PC-9 (cell line): ENCODE data around the gene PRDM7. TPM values are rescaled to one million over a fixed set of nuclear protein-coding genes. Genes with fewer than 3 reads are reported as not detected.

Source experiments
- BruUV-seq: library from RNA; stranded (reverse); fragments of 400-500 nt; replicated peaks from 2 replicates; lab custom pipeline; 2021; lab: Mats Ljungman, UMichigan
- CTCF ChIA-PET: fragments of 300-600 bp; sonication (Branson Sonifier 250); formaldehyde crosslinking; loops from one replicate; lab custom pipeline; 2022; ENCODE audit warnings: antibody characterized with exemption; lab: Charles Lee
- POLR2A ChIA-PET: fragments of 300-600 bp; sonication (Branson Sonifier 250); formaldehyde crosslinking; loops from one replicate; lab custom pipeline; 2022; ENCODE audit warnings: antibody characterized with exemption; ENCODE audit not compliant: unreplicated experiment; lab: Charles Lee
- DNase-seq, 2 experiments: peaks; one replicate each; pipeline versions ENCODE4 v3.0.0 to v3.0.0-alpha.2; 2015 to 2022; ENCODE audit warnings: mixed read lengths in 1 of 2
- H2AFZ ChIP-seq: fragments of 200-600 bp; sonication (generic); 2 replicates; pipeline ENCODE4 v1.8.1; 2017; ENCODE audit warnings: antibody characterized with exemption
- H3F3A ChIP-seq: fragments of 200-600 bp; sonication (generic); 2 replicates; pipeline ENCODE4 v1.8.1; 2017; ENCODE audit warnings: antibody characterized with exemption, mild to moderate bottlenecking, low read depth; ENCODE audit not compliant: insufficient read depth
- H3K27ac ChIP-seq: fragments of 200-600 bp; sonication (generic); 2 replicates; pipeline ENCODE4 v1.6.1; 2016; ENCODE audit warnings: mixed run types
- H3K27me3 ChIP-seq: fragments of 200-600 bp; sonication (generic); 2 replicates; pipeline ENCODE4 v1.6.1; 2016; ENCODE audit warnings: low read depth, mixed run types; ENCODE audit not compliant: insufficient read depth
- H3K36me3 ChIP-seq: fragments of 200-600 bp; sonication (generic); 2 replicates; pipeline ENCODE4 v1.6.1; 2016; ENCODE audit warnings: low read depth, mixed run types
- H3K4me1 ChIP-seq: fragments of 200-600 bp; sonication (generic); replicated peaks from 2 replicates; pipeline ENCODE4 v1.6.1; 2016; ENCODE audit warnings: mixed run types; ENCODE audit not compliant: insufficient read depth
- H3K4me2 ChIP-seq: fragments of 200-600 bp; sonication (generic); 2 replicates; pipeline ENCODE4 v1.6.1; 2017; ENCODE audit warnings: mixed run types
- H3K4me3 ChIP-seq: fragments of 200-600 bp; sonication (generic); 2 replicates; pipeline ENCODE4 v1.6.1; 2016; ENCODE audit warnings: mixed run types
- H3K79me2 ChIP-seq: fragments of 200-600 bp; sonication (generic); 2 replicates; pipeline ENCODE4 v1.6.1; 2017; ENCODE audit warnings: low read depth, mixed run types
- H3K9me2 ChIP-seq: fragments of 200-600 bp; sonication (generic); 2 replicates; pipeline ENCODE4 v1.8.1; 2017; ENCODE audit warnings: mild to moderate bottlenecking; ENCODE audit not compliant: insufficient read depth
- H3K9me3 ChIP-seq: fragments of 200-600 bp; sonication (generic); 2 replicates; pipeline ENCODE4 v1.8.1; 2016; ENCODE audit warnings: low read depth; ENCODE audit not compliant: insufficient read depth
- H4K20me1 ChIP-seq: fragments of 200-600 bp; sonication (generic); 2 replicates; pipeline ENCODE4 v1.8.1; 2017; ENCODE audit not compliant: insufficient read depth
- EZH2 ChIP-seq: fragments of 200-600 bp; sonication (generic); IDR thresholded peaks from 2 replicates; pipeline ENCODE4 v1.8.0; 2017; ENCODE audit warnings: antibody characterized with exemption, low read depth
- intact Hi-C: fragments of 100-400 bp; cut with micrococcal nuclease; formaldehyde crosslinking; loops from one replicate; pipeline ENCODE4 v1.10.0; 2022; ENCODE audit not compliant: unreplicated experiment
- total RNA-seq: library from RNA; stranded (reverse); gene quantifications from 2 replicates; pipeline ENCODE4 v1.2.3, GENCODE V29; 2021
- TF ChIP-seq, protein P1 (sequence below): fragments of 200-600 bp; sonication (generic); conservative IDR thresholded peaks from 2 replicates; pipeline ENCODE4 v1.6.1; 2017; ENCODE audit warnings: mixed run types, antibody characterized with exemption, mild to moderate bottlenecking, moderate library complexity

The PRDM7 gene
- total RNA-seq, 1 experiment from 2014 or later, result not detected

DNA sequence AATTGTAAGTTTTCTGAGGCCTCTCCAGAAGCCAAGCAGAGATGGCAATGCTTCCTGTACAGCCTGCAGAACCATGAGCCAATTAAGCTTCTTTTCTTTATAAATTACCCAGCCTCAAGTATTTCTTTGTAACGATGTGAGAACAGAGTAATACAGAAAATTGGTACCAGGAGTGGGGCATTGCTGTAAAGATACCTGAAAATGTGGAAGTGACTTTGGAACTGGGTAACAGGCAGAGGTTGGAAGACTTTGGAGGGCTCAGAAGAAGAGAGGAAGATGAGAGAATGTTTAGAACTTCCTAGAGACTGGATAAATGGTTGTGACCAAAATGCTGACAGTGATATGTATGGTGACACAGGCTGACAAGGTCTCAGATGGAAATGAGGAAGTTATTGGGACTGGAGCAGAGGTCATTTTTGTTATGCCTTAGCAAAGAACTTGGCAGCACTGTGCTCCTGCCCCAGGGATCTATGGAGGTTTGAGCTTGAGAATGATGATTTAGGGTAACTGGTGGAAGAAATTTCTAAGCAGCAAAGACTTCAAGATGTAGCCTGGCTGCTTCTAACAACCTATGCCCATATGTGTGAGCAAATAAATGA is 23.1 kb downstream of the PRDM7 start:
- intact Hi-C loops, result no loop called here
- no peak overlapping the region for H3K4me3 ChIP-seq
- DNase-seq, result no peak
- BruUV-seq, result no TSS peak
- no peak overlapping the region for H3K27ac ChIP-seq
- no peaks in the 10 kb centered on the region for H3K36me3 ChIP-seq
- H3K4me2 ChIP-seq, result no peak overlapping the region
- peaks cover 6% of the 10 kb centered on the region for H3F3A ChIP-seq
- H3K9me3 ChIP-seq, result peaks cover 17% of the 10 kb centered on the region
- no peaks in the 10 kb centered on the region for H3K27me3 ChIP-seq
- H2AFZ ChIP-seq, result no peak overlapping the region
- H3K79me2 ChIP-seq, result no peaks in the 10 kb centered on the region
- H4K20me1 ChIP-seq, result no peaks in the 10 kb centered on the region
- no peaks in the 10 kb centered on the region for H3K9me2 ChIP-seq
- ChIA-PET CTCF (interaction anchor here (0.7 kb wide), 1 partner anchor 439 kb away, joined by 8 read pairs; no protein-coding TSS in a partner anchor), POLR2A (no interaction called here)
- TF ChIP-seq, protein P1, sequence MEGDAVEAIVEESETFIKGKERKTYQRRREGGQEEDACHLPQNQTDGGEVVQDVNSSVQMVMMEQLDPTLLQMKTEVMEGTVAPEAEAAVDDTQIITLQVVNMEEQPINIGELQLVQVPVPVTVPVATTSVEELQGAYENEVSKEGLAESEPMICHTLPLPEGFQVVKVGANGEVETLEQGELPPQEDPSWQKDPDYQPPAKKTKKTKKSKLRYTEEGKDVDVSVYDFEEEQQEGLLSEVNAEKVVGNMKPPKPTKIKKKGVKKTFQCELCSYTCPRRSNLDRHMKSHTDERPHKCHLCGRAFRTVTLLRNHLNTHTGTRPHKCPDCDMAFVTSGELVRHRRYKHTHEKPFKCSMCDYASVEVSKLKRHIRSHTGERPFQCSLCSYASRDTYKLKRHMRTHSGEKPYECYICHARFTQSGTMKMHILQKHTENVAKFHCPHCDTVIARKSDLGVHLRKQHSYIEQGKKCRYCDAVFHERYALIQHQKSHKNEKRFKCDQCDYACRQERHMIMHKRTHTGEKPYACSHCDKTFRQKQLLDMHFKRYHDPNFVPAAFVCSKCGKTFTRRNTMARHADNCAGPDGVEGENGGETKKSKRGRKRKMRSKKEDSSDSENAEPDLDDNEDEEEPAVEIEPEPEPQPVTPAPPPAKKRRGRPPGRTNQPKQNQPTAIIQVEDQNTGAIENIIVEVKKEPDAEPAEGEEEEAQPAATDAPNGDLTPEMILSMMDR, result no peak
- TF ChIP-seq EZH2, result no peak
- H3K4me1 ChIP-seq, result no peaks in the 10 kb centered on the region

DNA sequence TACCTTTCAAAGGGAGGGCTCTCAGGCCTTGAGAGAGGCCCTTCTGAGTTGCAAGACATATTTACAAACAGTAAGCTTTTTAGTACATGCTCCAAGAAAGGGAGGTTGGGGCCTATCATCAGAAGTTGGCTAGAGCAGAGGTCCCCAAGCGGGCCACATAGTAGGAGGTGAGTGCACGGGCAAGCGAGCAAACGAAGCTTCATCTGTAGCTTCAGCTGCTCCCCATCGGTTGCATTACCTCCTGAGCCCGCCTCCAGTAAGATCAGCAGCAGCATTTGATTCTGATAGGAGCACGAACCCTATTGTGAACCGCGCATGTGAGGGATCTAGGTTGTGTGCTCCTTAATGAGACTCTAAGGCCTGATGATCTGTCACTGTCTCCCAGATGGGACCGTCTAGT is 26.2 kb downstream of the PRDM7 start:
- no TSS peak for BruUV-seq
- H3K79me2 ChIP-seq, result no peaks in the 10 kb centered on the region
- H3F3A ChIP-seq, result peaks cover 20% of the 10 kb centered on the region
- H3K27me3 ChIP-seq, result no peaks in the 10 kb centered on the region
- H3K27ac ChIP-seq, result no peak overlapping the region
- no peaks in the 10 kb centered on the region for H4K20me1 ChIP-seq
- no peak for TF ChIP-seq EZH2
- TF ChIP-seq, protein P1, result no peak
- H3K9me2 ChIP-seq, result no peaks in the 10 kb centered on the region
- no peak overlapping the region for H3K4me2 ChIP-seq
- intact Hi-C loops, result no loop called here
- ChIA-PET CTCF (interaction anchor here (1.0 kb wide), 1 partner anchor 31 kb away, joined by 3 read pairs; no protein-coding TSS in a partner anchor), POLR2A (interaction anchor here (0.6 kb wide), 2 partner anchors 22 to 164 kb away, joined by 4 read pairs; no protein-coding TSS in a partner anchor)
- no peak overlapping the region for H3K4me3 ChIP-seq
- DNase-seq, result no peak
- peaks cover 16% of the 10 kb centered on the region for H3K4me1 ChIP-seq
- H2AFZ ChIP-seq, result no peak overlapping the region
- no peaks in the 10 kb centered on the region for H3K36me3 ChIP-seq
- H3K9me3 ChIP-seq, result peaks cover 17% of the 10 kb centered on the region

DNA sequence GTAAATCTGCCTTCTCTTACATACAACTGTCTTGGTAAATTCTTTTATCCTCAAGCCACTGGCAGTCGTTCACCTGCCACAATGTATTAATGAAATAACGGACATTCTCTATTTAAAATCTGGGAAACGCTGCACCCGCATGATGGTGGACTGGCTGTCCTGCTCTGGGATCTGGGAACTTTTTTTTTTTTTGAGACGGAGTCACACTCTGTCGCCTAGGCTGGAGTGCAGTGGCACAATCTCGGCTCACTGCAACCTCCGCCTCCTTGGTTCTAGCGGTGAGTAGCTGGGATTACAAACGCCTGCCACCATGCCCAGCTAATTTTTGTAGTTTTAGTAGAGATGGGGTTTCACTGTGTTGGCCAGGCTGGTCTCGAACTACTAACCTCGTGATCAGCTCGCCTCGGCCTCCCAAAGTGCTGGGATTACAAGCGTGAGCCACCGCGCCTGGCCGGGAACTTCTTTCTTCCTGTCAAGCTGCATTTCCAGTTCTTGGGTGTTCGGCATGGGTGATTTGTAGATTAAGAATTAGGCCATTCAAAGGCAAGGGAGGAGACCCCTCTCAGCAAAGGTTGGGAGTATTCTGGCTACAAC is 28.3 kb downstream of the PRDM7 start:
- H3K4me1 ChIP-seq, result peaks cover 25% of the 10 kb centered on the region
- peaks cover 34% of the 10 kb centered on the region for H3F3A ChIP-seq
- peaks cover 6% of the 10 kb centered on the region; the same call in 1 of the 2 replicates for H4K20me1 ChIP-seq
- intact Hi-C loops, result loop anchor here (10.0 kb wide), 1 partner anchor 124 kb away; the partner anchor contains the start of gene TUBB3
- no peaks in the 10 kb centered on the region for H3K79me2 ChIP-seq
- no peaks in the 10 kb centered on the region for H3K36me3 ChIP-seq
- no peaks in the 10 kb centered on the region for H3K27me3 ChIP-seq
- H3K4me2 ChIP-seq, result no peak overlapping the region
- no TSS peak for BruUV-seq
- H3K9me3 ChIP-seq, result peaks cover under 1% of the 10 kb centered on the region; the same call in 1 of the 2 replicates
- ChIA-PET CTCF (no interaction called here), POLR2A (no interaction called here)
- H3K9me2 ChIP-seq, result no peaks in the 10 kb centered on the region
- TF ChIP-seq EZH2, result no peak
- TF ChIP-seq, protein P1, result no peak
- H2AFZ ChIP-seq, result no peak overlapping the region
- no peak overlapping the region for H3K4me3 ChIP-seq
- no peak for DNase-seq
- no peak overlapping the region for H3K27ac ChIP-seq
